Measurements from ENCODE around the gene TPSD1.
"Not testable (repeated sequence)": the region's sequence is repeated elsewhere in the genome, so short reads cannot be mapped to it uniquely, and the experiment has no call there.

TPSD1 gene

DNA sequence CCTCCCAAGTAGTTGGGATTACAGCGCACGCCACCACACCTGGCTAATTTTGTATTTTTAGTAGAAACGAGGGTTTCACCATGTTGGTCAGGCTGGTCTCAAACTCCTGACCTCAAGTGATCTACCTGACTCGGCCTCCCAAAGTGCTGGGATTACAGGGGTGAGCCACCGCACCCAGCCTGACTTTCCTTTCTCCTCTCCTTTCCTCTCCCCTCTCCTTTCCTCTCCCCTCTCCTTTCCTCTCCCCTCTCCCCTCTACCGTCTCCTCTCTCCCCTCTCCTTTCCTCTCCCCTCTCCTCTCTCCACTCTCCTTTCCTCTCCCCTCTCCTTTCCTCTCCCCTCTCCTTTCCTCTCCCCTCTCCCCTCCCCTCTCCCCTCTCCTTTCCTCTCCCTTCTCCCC, 36.3 kb downstream of the TPSD1 start:
- H3K27ac ChIP-seq, H3K4me3 ChIP-seq: not testable (repeated sequence)

- H3K4me3 ChIP-seq, H3K27ac ChIP-seq: not testable (repeated sequence)
These were observed 36.9 kb downstream of the TPSD1 start for GRCh38 chr16:1292808-1293207.

GRCh38 chr16:1293921-1294656, 38.2 kb downstream of the TPSD1 start:
- no peak overlapping the region for H3K27ac ChIP-seq
- H3K4me3 ChIP-seq, result no peak overlapping the region

DNA sequence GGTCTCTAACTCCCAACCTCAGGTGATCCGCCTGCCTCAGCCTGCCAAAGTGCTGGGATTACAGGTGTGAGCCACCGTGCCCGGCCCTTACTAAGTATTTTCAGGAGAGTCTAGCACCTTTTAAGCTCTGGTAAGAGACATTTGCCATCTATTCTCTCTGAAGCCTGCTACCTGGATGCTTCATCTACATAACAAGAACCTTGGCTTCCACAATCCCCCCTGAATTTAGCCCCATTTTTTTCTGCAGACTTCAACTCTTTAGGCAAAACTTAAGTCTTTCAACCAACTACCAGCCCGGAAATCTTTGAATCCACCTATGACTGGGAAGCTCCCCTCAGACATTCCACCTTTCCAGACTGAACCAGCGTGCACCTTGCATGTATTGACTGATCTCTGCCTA, 39.6 kb downstream of the TPSD1 start:
- no peak overlapping the region for H3K4me3 ChIP-seq
- no peak overlapping the region for H3K27ac ChIP-seq

DNA sequence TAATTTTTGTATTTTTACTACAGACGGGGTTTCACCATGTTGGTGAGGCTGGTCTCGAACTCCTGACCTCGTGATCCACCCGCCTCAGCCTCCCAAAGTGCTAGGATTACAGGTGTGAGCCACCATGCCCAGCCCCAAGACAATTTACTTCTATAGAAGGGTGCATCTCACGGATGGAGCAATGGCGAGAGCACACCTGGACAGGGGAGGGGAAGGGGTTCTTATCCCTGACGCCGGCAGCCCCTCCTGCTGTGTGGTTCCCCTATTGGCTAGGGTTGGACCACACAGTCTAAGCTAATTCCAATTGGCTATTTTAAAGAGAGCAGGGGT, 40.8 kb downstream of the TPSD1 start:
- not testable (repeated sequence) for H3K27ac ChIP-seq, H3K4me3 ChIP-seq

DNA sequence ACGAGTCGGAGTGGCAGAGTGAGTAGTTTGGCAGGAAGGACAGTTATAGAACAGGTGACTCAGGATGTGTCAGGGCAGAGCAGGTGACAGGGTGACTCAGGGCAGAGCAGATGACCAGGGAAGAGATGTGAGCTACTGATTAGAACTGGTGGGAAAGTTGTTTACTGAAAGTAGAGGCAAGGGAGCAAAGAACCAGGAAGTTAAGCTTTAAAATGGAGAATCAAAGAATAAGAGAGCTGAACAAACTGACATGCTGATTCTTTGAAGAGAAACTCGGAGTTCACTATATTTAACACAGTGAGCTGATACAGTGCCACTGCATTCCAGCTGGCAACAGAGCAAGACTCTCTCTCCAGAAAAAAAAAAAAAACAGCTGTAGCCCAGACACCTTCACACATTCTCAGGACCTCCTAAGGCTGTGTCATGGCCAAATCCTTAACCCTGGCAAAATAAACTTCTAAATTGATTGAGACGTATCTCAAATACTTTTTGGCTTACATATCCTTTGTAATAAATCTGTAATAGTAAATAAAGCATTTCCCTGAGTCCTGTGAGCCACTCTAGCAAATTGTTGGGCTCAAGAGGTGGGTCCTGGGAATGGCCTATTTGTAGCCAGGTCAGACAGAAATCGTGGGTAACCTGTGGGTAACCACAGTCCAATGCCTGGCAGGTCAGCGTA, 41.3 kb downstream of the TPSD1 start:
- peak overlapping the region in 1 of 21 experiments; percentile 16 for H3K27ac ChIP-seq
- no peak overlapping the region for H3K4me3 ChIP-seq

DNA sequence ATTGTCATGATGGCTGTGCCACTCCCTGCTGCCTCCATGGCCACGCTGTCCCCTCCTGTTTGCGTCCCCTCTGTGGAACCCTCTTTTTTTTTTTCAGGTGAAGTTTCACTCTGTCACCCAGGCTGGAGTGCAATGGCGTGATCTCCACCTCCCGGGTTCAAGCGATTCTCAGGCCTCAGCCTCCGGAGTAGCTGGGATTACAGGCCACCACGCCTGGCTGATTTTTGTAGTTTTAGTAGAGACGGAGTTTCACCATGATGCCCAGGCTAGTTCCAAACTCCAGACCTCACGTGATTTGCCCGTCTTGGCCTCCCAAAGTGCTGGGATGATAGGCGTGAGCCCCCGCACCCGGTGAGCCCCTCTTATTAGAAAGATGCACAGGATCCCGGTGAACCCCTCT, 42.5 kb downstream of the TPSD1 start:
- no peak overlapping the region for H3K27ac ChIP-seq

DNA sequence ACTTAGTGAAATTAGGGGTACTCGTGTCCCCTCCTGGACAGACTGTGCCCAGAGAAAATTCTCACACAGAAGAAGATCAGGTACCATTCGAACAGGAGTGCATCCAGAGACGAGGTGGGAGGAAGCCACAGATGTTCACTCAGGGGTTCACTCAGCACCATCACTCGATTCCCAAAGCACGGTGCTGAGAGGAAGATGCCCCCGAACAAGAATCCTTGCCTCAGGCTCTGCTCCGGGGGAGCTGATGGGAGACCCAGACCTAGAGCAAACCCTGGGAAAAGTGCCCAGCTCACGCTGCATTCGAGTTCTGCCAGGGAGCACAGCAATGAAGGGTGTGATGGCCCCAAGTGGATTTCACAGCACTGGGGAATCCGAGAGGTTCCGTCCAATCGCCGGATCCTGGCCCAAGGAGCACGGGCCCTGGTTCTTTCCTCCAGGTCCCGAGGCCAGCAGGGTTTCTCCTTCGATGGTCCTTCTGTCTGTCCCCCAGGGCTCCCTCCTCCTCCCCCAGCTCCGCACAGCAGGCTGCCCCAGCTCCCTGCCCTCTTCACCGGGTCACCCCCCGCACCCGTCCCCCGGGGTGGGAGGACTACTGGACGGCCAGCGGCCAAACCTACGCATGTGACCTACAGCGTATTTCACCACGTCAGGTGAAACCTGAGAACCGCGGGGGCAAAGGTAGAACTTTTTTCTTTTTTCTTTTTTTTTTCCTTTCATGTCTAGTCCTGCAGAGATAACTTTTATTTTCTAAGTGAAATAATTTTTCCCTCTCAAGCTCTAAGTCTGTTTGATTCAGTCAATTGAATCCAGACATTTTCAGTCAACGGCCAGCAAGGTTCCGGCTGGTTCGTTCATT, 43.4 kb downstream of the TPSD1 start:
- H3K27ac ChIP-seq, result no peak overlapping the region
- H3K4me3 ChIP-seq, result no peak overlapping the region

More for the DNA sequence above, 42.5 kb downstream of the TPSD1 start:
- no peak overlapping the region for H3K4me3 ChIP-seq

DNA sequence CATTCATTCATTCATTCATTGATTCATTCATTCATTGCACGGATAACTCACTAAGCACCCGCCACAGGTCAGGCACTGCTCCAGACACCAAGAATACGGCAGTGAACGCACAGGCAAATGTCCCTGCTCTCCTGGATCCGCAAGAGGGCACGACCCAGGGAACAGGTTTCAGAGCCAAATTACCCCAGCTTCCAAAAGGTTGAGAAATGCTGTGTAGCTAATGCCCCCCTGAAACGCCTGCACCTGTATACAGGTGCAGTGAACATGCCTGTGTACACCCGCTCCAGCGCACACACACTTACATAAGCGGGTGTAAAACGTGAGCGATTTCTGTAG, 44.0 kb downstream of the TPSD1 start:
- Histone ChIP-seq H3K4me3 (no peak overlapping the region), H3K27ac (no peak overlapping the region)

- peak overlapping the region in 1 of 7 experiments; percentile 9 for H3K4me3 ChIP-seq
These were observed 45.0 kb downstream of the TPSD1 start for GRCh38 chr16:1300664-1301476.

DNA sequence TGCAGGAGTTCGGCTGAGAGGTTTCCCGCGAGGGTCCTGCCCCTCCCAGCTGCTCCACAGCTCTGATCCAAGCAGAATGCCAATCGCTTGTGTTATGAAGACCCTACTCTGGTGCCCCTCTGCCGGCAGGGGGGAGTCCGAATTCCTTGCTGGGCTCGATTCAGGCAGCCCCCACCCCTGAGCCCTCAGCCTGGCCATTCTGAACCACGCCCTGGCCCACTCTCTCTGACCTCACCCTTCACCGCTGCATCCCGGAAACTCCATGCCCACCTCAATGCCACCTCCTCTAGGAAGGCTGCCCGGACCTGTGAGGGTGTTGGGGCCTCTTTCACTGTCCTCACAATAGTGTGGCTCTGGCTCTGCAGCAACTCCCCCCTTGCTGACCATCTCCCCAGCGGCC, 45.7 kb downstream of the TPSD1 start:
- H3K27ac ChIP-seq, result no peak overlapping the region
- H3K4me3 ChIP-seq, result no peak overlapping the region

More at GRCh38 chr16:1300664-1301476, 45.0 kb downstream of the TPSD1 start:
- H3K27ac ChIP-seq, result peak overlapping the region in 1 of 21 experiments; percentile 3

DNA sequence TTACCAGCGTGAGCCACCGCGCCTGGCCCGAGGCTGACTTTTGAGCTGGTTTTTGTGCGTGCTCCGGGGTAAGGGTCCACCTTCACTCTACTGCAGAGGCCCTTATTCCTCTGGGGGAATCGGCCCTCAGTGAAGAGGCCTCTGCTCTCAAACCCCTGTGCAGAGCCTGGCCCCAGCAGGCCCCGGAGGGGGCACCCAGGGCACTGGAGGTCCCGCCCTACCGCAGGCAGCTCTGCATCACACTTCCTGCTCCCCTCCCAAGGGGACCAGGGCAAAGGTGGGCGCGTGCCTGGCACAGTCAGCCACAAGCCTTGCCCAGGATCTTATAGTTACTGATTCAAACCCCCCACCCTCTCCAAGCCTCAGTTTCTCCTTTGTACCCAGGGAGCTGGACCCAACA, 50.0 kb downstream of the TPSD1 start:
- no peak overlapping the region for H3K4me3 ChIP-seq
- no peak overlapping the region for H3K27ac ChIP-seq

DNA sequence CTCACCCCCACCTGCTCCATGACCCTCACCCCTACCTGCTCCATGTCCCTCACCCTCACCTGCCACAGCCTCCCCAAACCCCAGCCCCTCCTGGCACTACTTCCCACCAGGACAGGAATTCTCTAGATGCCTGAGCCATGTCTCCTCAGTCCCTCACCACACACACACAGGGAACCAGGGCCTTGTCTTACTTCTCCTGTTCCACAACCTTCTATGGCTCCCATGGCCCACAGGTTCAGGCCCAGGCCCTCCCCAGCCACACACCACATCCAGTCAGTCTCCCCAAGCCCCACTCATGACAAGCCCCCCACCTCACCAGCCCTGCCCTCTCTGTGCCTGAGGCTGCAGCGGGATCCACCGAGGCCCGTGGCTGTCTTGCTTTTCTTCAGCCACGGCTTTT, 50.5 kb downstream of the TPSD1 start:
- no peak overlapping the region for H3K27ac ChIP-seq
- no peak overlapping the region for H3K4me3 ChIP-seq

- peak overlapping the region; percentile 42 to 86 (median 59) for H3K4me3 ChIP-seq
- peak overlapping the region; percentile 90 to 100 (median 100) for H3K27ac ChIP-seq
These were observed 52.4 kb downstream of the TPSD1 start for GRCh38 chr16:1308036-1308976.

All from skin epidermis (tissue), 12 donors.